HG02642 (cell line): Measurements from ENCODE around the gene CPVL.

ENCODE experiments used
- ATAC-seq: cut with Tn5 transposase; IDR thresholded peaks from one replicate; pipeline ENCODE4 v1.9.1; 2021; ENCODE audit warnings: mild to moderate bottlenecking; ENCODE audit not compliant: unreplicated experiment, poor library complexity

Gene CPVL

GRCh38 chr7:29158795-29159423 lies 12.6 kb upstream of the CPVL start:
- no peak for ATAC-seq

- no peak for ATAC-seq
Measured at GRCh38 chr7:29156907-29157452, 10.6 kb upstream of the CPVL start.

GRCh38 chr7:29154076-29154475 lies 7.7 kb upstream of the CPVL start:
- ATAC-seq = no peak

- no peak for ATAC-seq
Measured at GRCh38 chr7:29150856-29151255, 4.5 kb upstream of the CPVL start.

- no peak for ATAC-seq
Measured at GRCh38 chr7:29149036-29149435, 2.7 kb upstream of the CPVL start.

- no peak for ATAC-seq
Measured at GRCh38 chr7:29147821-29148220, 1.5 kb upstream of the CPVL start.

GRCh38 chr7:29146888-29147609 lies 712 bp upstream of the CPVL start:
- ATAC-seq = no peak

GRCh38 chr7:29145553-29146056 lies 732 bp downstream of the CPVL start:
- ATAC-seq = no peak

- no peak for ATAC-seq
Measured at GRCh38 chr7:29143751-29144150, 2.6 kb downstream of the CPVL start.

GRCh38 chr7:29142021-29142727 lies 4.2 kb downstream of the CPVL start:
- ATAC-seq = no peak

- ATAC-seq = no peak
Measured at GRCh38 chr7:29140873-29141468, 5.4 kb downstream of the CPVL start.

- no peak for ATAC-seq
Measured at GRCh38 chr7:29139796-29140195, 6.5 kb downstream of the CPVL start.

- no peak for ATAC-seq
Measured at GRCh38 chr7:29139191-29139590, 7.1 kb downstream of the CPVL start.

GRCh38 chr7:29138588-29138987 lies 7.7 kb downstream of the CPVL start:
- no peak for ATAC-seq

GRCh38 chr7:29135846-29136245 lies 10.5 kb downstream of the CPVL start:
- no peak for ATAC-seq

GRCh38 chr7:29132980-29133379 lies 13.4 kb downstream of the CPVL start:
- no peak for ATAC-seq

GRCh38 chr7:29131678-29132077 lies 14.7 kb downstream of the CPVL start:
- ATAC-seq = no peak

- ATAC-seq = no peak
Measured at GRCh38 chr7:29130096-29130495, 16.2 kb downstream of the CPVL start.

GRCh38 chr7:29127527-29127926 lies 18.8 kb downstream of the CPVL start:
- no peak for ATAC-seq

- ATAC-seq = no peak
Measured at GRCh38 chr7:29126804-29127203, 19.5 kb downstream of the CPVL start.
